ENCODE results near the gene CCDC12.

Gene CCDC12

DNA sequence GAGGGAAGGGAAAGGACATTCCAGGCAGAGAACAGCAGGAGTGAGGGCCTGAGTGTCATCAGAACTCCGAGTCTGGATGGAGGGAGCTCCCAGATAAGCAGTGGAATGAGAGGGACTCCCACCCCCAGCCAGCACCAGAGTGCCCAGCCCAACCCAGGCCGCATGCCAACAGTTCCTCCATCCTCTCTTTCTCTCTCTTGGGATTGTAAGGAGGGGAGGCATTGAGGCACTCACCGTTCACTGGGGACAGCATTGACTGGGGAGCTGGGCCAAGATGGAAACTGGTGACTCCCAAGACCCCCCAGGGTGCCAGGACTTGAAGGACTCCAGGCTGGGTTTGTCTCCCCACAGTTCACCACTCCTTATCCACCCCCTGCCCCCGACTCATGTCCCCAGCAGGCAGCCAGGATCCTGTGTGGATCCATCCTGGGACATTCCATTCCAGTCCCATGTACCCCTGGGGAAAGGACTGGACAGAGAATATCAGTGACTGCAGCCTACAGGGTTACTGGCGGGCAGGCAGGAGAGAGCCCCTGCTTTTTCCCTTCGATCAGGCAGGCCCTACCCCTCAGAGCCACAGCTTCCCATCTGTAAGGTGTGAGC is 83.3 kb downstream of the CCDC12 start:
- no peak for TF ChIP-seq CEBPB (IDR thresholded peaks at IDR 0.05)

DNA sequence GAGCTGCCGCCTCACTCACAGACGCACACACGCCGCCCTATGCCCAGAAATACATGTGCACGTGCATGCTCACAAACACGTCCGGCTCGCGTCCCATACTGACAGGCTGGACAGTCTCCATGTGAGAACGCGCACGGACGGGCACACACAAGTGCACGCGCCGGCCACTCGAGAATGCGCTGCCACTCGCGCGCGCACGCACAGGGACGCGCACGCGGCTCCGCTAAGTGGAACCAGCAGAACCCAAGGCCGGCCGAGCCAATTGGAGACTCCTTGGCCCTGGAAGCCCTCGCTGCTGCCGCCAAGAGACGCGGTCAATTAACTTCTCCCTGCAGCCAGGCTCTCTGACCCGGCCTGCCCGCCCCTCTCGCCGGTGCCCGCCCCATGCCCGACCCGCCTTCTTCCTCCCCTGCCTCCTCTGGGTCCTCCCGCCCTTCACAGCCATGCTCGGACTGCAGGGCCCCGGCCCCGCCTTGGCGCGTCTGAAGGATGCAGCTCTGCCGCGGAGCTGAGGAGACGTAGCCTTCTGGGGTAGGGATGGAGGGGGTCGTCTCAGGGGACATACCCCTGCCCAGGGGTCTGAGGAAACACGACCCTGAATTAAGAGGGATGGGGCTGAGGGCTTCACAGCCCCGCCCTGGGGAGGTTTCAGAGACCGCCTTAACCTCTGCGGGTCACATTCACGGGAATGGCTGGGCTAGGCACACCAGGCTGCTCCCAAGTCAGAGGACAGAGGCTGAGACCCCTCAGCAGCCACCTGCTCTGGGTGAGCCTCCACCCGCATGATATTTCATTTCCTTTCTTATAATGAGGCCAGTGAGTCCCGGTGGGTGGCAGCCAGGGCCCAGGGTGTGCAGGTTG is 84.0 kb downstream of the CCDC12 start:
- no peak for TF ChIP-seq ZBTB7A (IDR thresholded peaks at IDR 0.05; ENCODE audit: low read depth)
- peak; percentile 29; the same call in 1 of the 2 replicates for TF ChIP-seq YY1 (IDR thresholded peaks at IDR 0.05; ENCODE audit: low read depth)
- TF ChIP-seq TEAD4 (IDR thresholded peaks at IDR 0.05), result no peak; the same call in 1 of the 2 replicates
- no peak for TF ChIP-seq EP300 (IDR thresholded peaks at IDR 0.05; ENCODE audit: borderline replicate concordance)
- TF ChIP-seq, protein P1, sequence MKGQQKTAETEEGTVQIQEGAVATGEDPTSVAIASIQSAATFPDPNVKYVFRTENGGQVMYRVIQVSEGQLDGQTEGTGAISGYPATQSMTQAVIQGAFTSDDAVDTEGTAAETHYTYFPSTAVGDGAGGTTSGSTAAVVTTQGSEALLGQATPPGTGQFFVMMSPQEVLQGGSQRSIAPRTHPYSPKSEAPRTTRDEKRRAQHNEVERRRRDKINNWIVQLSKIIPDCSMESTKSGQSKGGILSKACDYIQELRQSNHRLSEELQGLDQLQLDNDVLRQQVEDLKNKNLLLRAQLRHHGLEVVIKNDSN (IDR thresholded peaks at IDR 0.05), result no peak
- no peak; the same call in 1 of the 2 replicates for TF ChIP-seq TAF1 (IDR thresholded peaks at IDR 0.05; ENCODE audit: low read depth)
- peak; percentile 19; the same call in 1 of the 2 replicates for TF ChIP-seq RAD21 (IDR thresholded peaks at IDR 0.05; ENCODE audit: low read depth)
- TF ChIP-seq, protein P2, sequence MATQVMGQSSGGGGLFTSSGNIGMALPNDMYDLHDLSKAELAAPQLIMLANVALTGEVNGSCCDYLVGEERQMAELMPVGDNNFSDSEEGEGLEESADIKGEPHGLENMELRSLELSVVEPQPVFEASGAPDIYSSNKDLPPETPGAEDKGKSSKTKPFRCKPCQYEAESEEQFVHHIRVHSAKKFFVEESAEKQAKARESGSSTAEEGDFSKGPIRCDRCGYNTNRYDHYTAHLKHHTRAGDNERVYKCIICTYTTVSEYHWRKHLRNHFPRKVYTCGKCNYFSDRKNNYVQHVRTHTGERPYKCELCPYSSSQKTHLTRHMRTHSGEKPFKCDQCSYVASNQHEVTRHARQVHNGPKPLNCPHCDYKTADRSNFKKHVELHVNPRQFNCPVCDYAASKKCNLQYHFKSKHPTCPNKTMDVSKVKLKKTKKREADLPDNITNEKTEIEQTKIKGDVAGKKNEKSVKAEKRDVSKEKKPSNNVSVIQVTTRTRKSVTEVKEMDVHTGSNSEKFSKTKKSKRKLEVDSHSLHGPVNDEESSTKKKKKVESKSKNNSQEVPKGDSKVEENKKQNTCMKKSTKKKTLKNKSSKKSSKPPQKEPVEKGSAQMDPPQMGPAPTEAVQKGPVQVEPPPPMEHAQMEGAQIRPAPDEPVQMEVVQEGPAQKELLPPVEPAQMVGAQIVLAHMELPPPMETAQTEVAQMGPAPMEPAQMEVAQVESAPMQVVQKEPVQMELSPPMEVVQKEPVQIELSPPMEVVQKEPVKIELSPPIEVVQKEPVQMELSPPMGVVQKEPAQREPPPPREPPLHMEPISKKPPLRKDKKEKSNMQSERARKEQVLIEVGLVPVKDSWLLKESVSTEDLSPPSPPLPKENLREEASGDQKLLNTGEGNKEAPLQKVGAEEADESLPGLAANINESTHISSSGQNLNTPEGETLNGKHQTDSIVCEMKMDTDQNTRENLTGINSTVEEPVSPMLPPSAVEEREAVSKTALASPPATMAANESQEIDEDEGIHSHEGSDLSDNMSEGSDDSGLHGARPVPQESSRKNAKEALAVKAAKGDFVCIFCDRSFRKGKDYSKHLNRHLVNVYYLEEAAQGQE (IDR thresholded peaks at IDR 0.05; ENCODE audit: low read depth), result no peak
- TF ChIP-seq, protein P3, sequence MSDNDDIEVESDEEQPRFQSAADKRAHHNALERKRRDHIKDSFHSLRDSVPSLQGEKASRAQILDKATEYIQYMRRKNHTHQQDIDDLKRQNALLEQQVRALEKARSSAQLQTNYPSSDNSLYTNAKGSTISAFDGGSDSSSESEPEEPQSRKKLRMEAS (IDR thresholded peaks at IDR 0.05), result peak; percentile 90
- no peak; the same call in 1 of the 2 replicates for TF ChIP-seq TCF12 (IDR thresholded peaks at IDR 0.05; ENCODE audit: low read depth)
- TF ChIP-seq NFIC (IDR thresholded peaks at IDR 0.05), result peak; percentile 38; the same call in 1 of the 2 replicates
- no peak for TF ChIP-seq FOXM1 (IDR thresholded peaks at IDR 0.05; ENCODE audit: borderline replicate concordance, low read depth)
- TF ChIP-seq CEBPB (IDR thresholded peaks at IDR 0.05), result no peak

DNA sequence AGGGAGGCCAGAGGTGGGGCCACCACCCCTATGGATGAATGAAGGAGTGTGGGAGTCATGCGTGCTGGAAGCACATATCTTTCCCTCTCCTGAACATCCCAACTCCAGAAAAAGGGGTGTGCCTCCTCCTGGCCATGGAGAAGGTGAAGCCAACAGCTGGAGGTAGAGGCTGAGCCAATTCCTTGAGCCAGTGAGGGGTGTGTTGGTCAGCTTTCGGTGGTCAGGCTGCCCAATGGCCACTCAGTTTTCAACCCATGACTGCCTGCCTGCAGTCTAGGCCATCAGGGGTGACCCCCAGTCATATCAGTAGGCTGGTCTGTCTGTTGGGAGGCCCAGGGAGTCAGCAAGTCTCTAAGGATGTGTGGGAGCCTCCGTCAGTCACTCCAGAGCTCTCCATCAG is 85.4 kb downstream of the CCDC12 start:
- no peak for TF ChIP-seq EP300 (IDR thresholded peaks at IDR 0.05; ENCODE audit: borderline replicate concordance)
- TF ChIP-seq CEBPB (IDR thresholded peaks at IDR 0.05), result no peak
- no peak for TF ChIP-seq ZBTB7A (IDR thresholded peaks at IDR 0.05; ENCODE audit: low read depth)
- TF ChIP-seq NFIC (IDR thresholded peaks at IDR 0.05), result no peak
- TF ChIP-seq TAF1 (IDR thresholded peaks at IDR 0.05; ENCODE audit: low read depth), result no peak
- TF ChIP-seq, protein P3 (IDR thresholded peaks at IDR 0.05), result no peak
- no peak for TF ChIP-seq RAD21 (IDR thresholded peaks at IDR 0.05; ENCODE audit: low read depth)
- no peak for TF ChIP-seq EGR1 (IDR thresholded peaks at IDR 0.05)
- no peak for TF ChIP-seq TEAD4 (IDR thresholded peaks at IDR 0.05)
- TF ChIP-seq, protein P2 (IDR thresholded peaks at IDR 0.05; ENCODE audit: low read depth), result no peak
- TF ChIP-seq, protein P1 (IDR thresholded peaks at IDR 0.05), result no peak
- TF ChIP-seq YY1 (IDR thresholded peaks at IDR 0.05; ENCODE audit: low read depth), result no peak
- TF ChIP-seq FOXM1 (IDR thresholded peaks at IDR 0.05; ENCODE audit: borderline replicate concordance, low read depth), result no peak
- TF ChIP-seq CREB1 (IDR thresholded peaks at IDR 0.05; ENCODE audit: low read depth), result no peak
- no peak for TF ChIP-seq TCF12 (IDR thresholded peaks at IDR 0.05; ENCODE audit: low read depth)

GRCh38 chr3:46890132-46890531 is 86.4 kb downstream of the CCDC12 start:
- TF ChIP-seq, protein P1 (IDR thresholded peaks at IDR 0.05), result no peak
- TF ChIP-seq TEAD4 (IDR thresholded peaks at IDR 0.05), result no peak
- no peak for TF ChIP-seq EP300 (IDR thresholded peaks at IDR 0.05; ENCODE audit: borderline replicate concordance)
- TF ChIP-seq ZBTB7A (IDR thresholded peaks at IDR 0.05; ENCODE audit: low read depth), result no peak
- no peak for TF ChIP-seq FOXM1 (IDR thresholded peaks at IDR 0.05; ENCODE audit: borderline replicate concordance, low read depth)
- TF ChIP-seq RAD21 (IDR thresholded peaks at IDR 0.05; ENCODE audit: low read depth), result no peak
- TF ChIP-seq, protein P3 (IDR thresholded peaks at IDR 0.05), result no peak
- TF ChIP-seq EGR1 (IDR thresholded peaks at IDR 0.05), result no peak
- TF ChIP-seq YY1 (IDR thresholded peaks at IDR 0.05; ENCODE audit: low read depth), result no peak
- TF ChIP-seq, protein P2 (IDR thresholded peaks at IDR 0.05; ENCODE audit: low read depth), result no peak
- TF ChIP-seq CEBPB (IDR thresholded peaks at IDR 0.05), result no peak
- TF ChIP-seq NFIC (IDR thresholded peaks at IDR 0.05), result no peak
- no peak for TF ChIP-seq TCF12 (IDR thresholded peaks at IDR 0.05; ENCODE audit: low read depth)
